Endothelial cell of umbilical vein (primary cell): ENCODE data around the gene TRIM3. TPM values are rescaled to one million over a fixed set of nuclear protein-coding genes. Genes with fewer than 3 reads are reported as not detected.
A peak's percentile ranks its signal among the peaks of the same experiment; 100 is the strongest.

Source experiments
- BruUV-seq: library from RNA; stranded (reverse); fragments of 400-500 nt; replicated peaks from 2 replicates; lab custom pipeline; 2021; lab: Mats Ljungman, UMichigan
- CTCF ChIA-PET: fragments of 300-600, 350-600 bp; sonication (Branson Sonifier 250); formaldehyde crosslinking; loops from one replicate; lab custom pipeline; 2021; ENCODE audit warnings: antibody characterized with exemption, inconsistent platforms; lab: Charles Lee
- POLR2A ChIA-PET: fragments of 300-600, 350-600 bp; sonication (Branson Sonifier 250); formaldehyde crosslinking; loops from one replicate; lab custom pipeline; 2021; ENCODE audit warnings: antibody characterized with exemption, inconsistent platforms; lab: Charles Lee
- DNase-seq: peaks from one replicate; pipeline ENCODE4 v3.0.0-alpha.2; 2011; ENCODE audit warnings: low read depth, low spot score
- FAIRE-seq: peaks from 2 replicates; lab custom pipeline; 2011; peaks lifted over from hg19 to GRCh38; lab: Jason Lieb, UNC
- H2AFZ ChIP-seq: 2 replicates; pipeline ENCODE4 v1.6.0; 2012; ENCODE audit warnings: low read depth, low read length, control low read depth, inconsistent platforms
- H3K27ac ChIP-seq: 2 replicates; pipeline ENCODE4 v1.5.1; 2011; ENCODE audit warnings: low read depth, mild to moderate bottlenecking, control low read depth, low read length, moderate library complexity; ENCODE audit not compliant: insufficient read depth
- H3K27me3 ChIP-seq, 2 experiments: 2 replicates each; pipeline versions ENCODE4 v1.6.0 to v1.6.1; 2011; ENCODE audit warnings: low read length in 2 of 2, mixed read lengths in 1 of 2; ENCODE audit not compliant: control insufficient read depth in 2 of 2, insufficient read depth in 2 of 2
- H3K36me3 ChIP-seq, 2 experiments: 2 replicates in 1 of 2; 3 replicates in 1 of 2; pipeline ENCODE4 v1.5.1; 2011; ENCODE audit warnings: low read length in 2 of 2, mild to moderate bottlenecking in 1 of 2, moderate library complexity in 1 of 2; ENCODE audit not compliant: control insufficient read depth in 2 of 2, insufficient read depth in 2 of 2; ENCODE audit errors: extremely low read depth in 1 of 2
- H3K4me1 ChIP-seq: 3 replicates; pipeline ENCODE4 v1.5.1; 2011; ENCODE audit warnings: mild to moderate bottlenecking, low read length; ENCODE audit not compliant: control insufficient read depth, insufficient read depth; ENCODE audit errors: extremely low read depth
- H3K4me2 ChIP-seq: 2 replicates; pipeline ENCODE4 v1.6.1; 2011; ENCODE audit warnings: low read length, control low read depth, mixed read lengths; ENCODE audit not compliant: insufficient read depth
- H3K4me3 ChIP-seq, 3 experiments: fragments of 200-600 bp in 1 of 3; sonication (generic), shearing (Covaris generic) in 1 of 3; replicated peaks in 1 of 3; 2 replicates each; pipeline ENCODE4 v1.5.1; 2011 to 2016; ENCODE audit warnings: control low read depth in 3 of 3, low read length in 3 of 3, mild to moderate bottlenecking in 2 of 3, inconsistent platforms in 1 of 3, low read depth in 1 of 3, moderate library complexity in 1 of 3; ENCODE audit not compliant: insufficient read depth in 1 of 3
- H3K79me2 ChIP-seq: 2 replicates; pipeline ENCODE4 v1.6.0; 2012; ENCODE audit warnings: low read length, inconsistent platforms; ENCODE audit not compliant: control insufficient read depth, insufficient read depth
- H3K9ac ChIP-seq: replicated peaks from 2 replicates; pipeline ENCODE3; 2011; ENCODE audit warnings: low read length, control low read depth; ENCODE audit not compliant: insufficient read depth; ENCODE audit errors: extremely low read depth
- H3K9me1 ChIP-seq: replicated peaks from 3 replicates; pipeline ENCODE4 v1.6.0; 2011; ENCODE audit warnings: mild to moderate bottlenecking, low read length; ENCODE audit not compliant: control insufficient read depth, insufficient read depth; ENCODE audit errors: extremely low read depth
- H3K9me3 ChIP-seq: replicated peaks from 2 replicates; pipeline ENCODE4 v1.5.1; 2012; ENCODE audit warnings: low read length, inconsistent platforms; ENCODE audit not compliant: control insufficient read depth, insufficient read depth
- H4K20me1 ChIP-seq: replicated peaks from 2 replicates; pipeline ENCODE3; 2011; ENCODE audit warnings: mild to moderate bottlenecking, low read length; ENCODE audit not compliant: control insufficient read depth, insufficient read depth; ENCODE audit errors: extremely low read depth
- EZH2 ChIP-seq: IDR thresholded peaks from 2 replicates; pipeline ENCODE4 v1.6.1; 2012; ENCODE audit warnings: borderline replicate concordance, low read depth, mild to moderate bottlenecking, moderate library complexity, low read length, inconsistent platforms; ENCODE audit not compliant: severe bottlenecking
- JUN ChIP-seq: IDR thresholded peaks from 2 replicates; pipeline ENCODE4 v1.6.1; 2011; ENCODE audit warnings: borderline replicate concordance, low read depth; ENCODE audit not compliant: insufficient read length, insufficient read depth
- MYC ChIP-seq: IDR thresholded peaks from one replicate; pipeline ENCODE4 v1.6.1; 2011; ENCODE audit warnings: mild to moderate bottlenecking, low read depth, low read length
- POLR2A ChIP-seq: IDR thresholded peaks from 2 replicates; pipeline ENCODE4 v1.6.1; 2012; ENCODE audit warnings: low read depth, mild to moderate bottlenecking, control low read depth, low read length
- dilution Hi-C: fragments of 300-500 bp; cut with MboI; formaldehyde crosslinking; loops from one replicate; pipeline ENCODE4 v1.15.0; 2019; ENCODE audit warnings: low sequenced_read_pairs; ENCODE audit not compliant: extremely low pct_ligation_motif_present
- intact Hi-C: fragments of 100-400 bp; cut with micrococcal nuclease; formaldehyde crosslinking; loops from one replicate; pipeline ENCODE4 v1.10.0; 2022
- polyA plus RNA-seq, 4 experiments: library from polyadenylated mRNA; depleted of rRNA in 3 of 4; stranded (reverse) in 3 of 4; unstranded in 1 of 4; fragments of >200 nt; gene quantifications; 2 replicates each; pipeline versions ENCODE4 v1.2.1 to v1.2.3, GENCODE V29; 2011 to 2012; ENCODE audit warnings: missing spikeins in 1 of 4
- total RNA-seq: library from RNA; stranded (reverse); gene quantifications from 2 replicates; pipeline ENCODE4 v1.2.3, GENCODE V29; 2021
- TF ChIP-seq, protein P1 (sequence below): IDR thresholded peaks from 2 replicates; pipeline ENCODE4 v1.6.1; 2011; ENCODE audit not compliant: insufficient read depth, insufficient read length
- TF ChIP-seq, protein P2 (sequence below), 2 donors: IDR thresholded peaks; 1 replicate in 1 of 2; 2 replicates in 1 of 2; pipeline ENCODE4 v1.5.1; 2011; ENCODE audit warnings: low read length in 2 of 2, mild to moderate bottlenecking in 2 of 2, moderate library complexity in 2 of 2, control low read depth in 1 of 2, inconsistent platforms in 1 of 2, low read depth in 1 of 2; ENCODE audit not compliant: insufficient read depth in 1 of 2; ENCODE audit errors: extremely low read depth in 1 of 2

The TRIM3 gene
- total and polyA plus RNA-seq, 2 donors (not counting 3 experiments of a cell fraction or from before 2014, with no cell fraction given), result 21.8 to 29.2 TPM

DNA sequence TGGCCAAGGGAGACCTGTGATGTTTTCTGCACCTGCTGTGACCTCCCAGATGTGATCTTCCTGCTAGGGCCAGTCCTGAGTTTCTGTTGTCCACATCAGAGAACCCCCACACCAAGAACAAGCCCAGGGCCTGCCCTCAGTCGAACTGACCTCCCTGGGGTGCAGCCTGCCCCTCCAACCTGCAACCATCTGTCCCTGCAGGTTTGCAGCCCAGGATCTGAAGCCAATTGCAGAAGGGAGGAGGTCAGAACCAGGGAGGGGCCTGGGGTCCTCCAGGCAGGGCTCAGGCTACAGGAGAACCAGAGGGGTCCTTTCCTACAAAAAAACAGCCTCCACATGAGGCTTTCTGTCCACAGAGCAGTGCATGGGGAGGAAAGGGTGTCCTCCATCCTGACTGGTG lies 807 bp downstream of the TRIM3 start:
- no peaks in the 10 kb centered on the region for H4K20me1 ChIP-seq
- FAIRE-seq, result no peak
- no peak for TF ChIP-seq JUN
- TF ChIP-seq, protein P1, sequence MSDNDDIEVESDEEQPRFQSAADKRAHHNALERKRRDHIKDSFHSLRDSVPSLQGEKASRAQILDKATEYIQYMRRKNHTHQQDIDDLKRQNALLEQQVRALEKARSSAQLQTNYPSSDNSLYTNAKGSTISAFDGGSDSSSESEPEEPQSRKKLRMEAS, result no peak
- no peak for TF ChIP-seq EZH2
- TF ChIP-seq, protein P2, sequence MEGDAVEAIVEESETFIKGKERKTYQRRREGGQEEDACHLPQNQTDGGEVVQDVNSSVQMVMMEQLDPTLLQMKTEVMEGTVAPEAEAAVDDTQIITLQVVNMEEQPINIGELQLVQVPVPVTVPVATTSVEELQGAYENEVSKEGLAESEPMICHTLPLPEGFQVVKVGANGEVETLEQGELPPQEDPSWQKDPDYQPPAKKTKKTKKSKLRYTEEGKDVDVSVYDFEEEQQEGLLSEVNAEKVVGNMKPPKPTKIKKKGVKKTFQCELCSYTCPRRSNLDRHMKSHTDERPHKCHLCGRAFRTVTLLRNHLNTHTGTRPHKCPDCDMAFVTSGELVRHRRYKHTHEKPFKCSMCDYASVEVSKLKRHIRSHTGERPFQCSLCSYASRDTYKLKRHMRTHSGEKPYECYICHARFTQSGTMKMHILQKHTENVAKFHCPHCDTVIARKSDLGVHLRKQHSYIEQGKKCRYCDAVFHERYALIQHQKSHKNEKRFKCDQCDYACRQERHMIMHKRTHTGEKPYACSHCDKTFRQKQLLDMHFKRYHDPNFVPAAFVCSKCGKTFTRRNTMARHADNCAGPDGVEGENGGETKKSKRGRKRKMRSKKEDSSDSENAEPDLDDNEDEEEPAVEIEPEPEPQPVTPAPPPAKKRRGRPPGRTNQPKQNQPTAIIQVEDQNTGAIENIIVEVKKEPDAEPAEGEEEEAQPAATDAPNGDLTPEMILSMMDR (IDR thresholded peaks at IDR 0.05; ENCODE audit: extremely low read depth in 1 of 2, insufficient read depth in 1 of 2, low read depth in 1 of 2, low read length in 2 of 2), result no peak
- TF ChIP-seq POLR2A, result no peak
- no peak for TF ChIP-seq MYC
- H3K79me2 ChIP-seq, result peaks cover 6% of the 10 kb centered on the region
- ChIA-PET POLR2A (interaction anchor here (1.4 kb wide), 1 partner anchor 9 kb away, joined by 4 read pairs; the partner anchor contains the start of genes ARFIP2 and TIMM10B), CTCF (interaction anchor here (1.2 to 3.5 kb wide), 4 partner anchors 29 to 146 kb away, joined by 3 to 32 read pairs (median 5); partner anchors contain the start of gene TPP1)
- no peak overlapping the region for H3K27ac ChIP-seq
- H3K9ac ChIP-seq, result no peak overlapping the region
- DNase-seq, result no peak
- no peaks in the 10 kb centered on the region for H3K9me3 ChIP-seq
- H2AFZ ChIP-seq, result no peak overlapping the region
- peaks cover 22% of the 10 kb centered on the region for H3K4me1 ChIP-seq
- H3K4me2 ChIP-seq, result peak overlapping the region; percentile 27
- no peaks in the 10 kb centered on the region for H3K27me3 ChIP-seq
- dilution Hi-C loops (no loop called here), intact Hi-C loops (loop anchor here (1.0 to 5.0 kb wide), 4 partner anchors 8 to 241 kb away; partner anchors contain the start of genes ARFIP2, FHIP1B and TIMM10B)
- BruUV-seq, result no TSS peak
- peak overlapping the region in 2 of 3 experiments; percentile 9 to 61 for H3K4me3 ChIP-seq
- H3K9me1 ChIP-seq, result no peaks in the 10 kb centered on the region
- H3K36me3 ChIP-seq, result peaks cover 2 to 8% of the 10 kb centered on the region in 2 experiments
